ENCODE data around the gene CHCHD6.

CHCHD6 gene

GRCh38 chr3:126867190-126867862, 163.3 kb downstream of the CHCHD6 start:
- Histone ChIP-seq H3K27me3 (ENCODE audit: insufficient read depth, low read length, poor library complexity) (no peaks in the 10 kb centered on the region), H3K9ac (ENCODE audit: low read depth, low read length) (no peak overlapping the region), H3K9me3 (ENCODE audit: insufficient read depth, low read length, severe bottlenecking) (no peaks in the 10 kb centered on the region), H4K20me1 (ENCODE audit: insufficient read depth, low read length) (peaks cover 3% of the 10 kb centered on the region), H2AFZ (ENCODE audit: low read depth, low read length) (no peak overlapping the region), H3K4me2 (ENCODE audit: insufficient read depth, low read length) (no peak overlapping the region), H3K4me1 (ENCODE audit: insufficient read depth, low read length) (no peaks in the 10 kb centered on the region), H3K4me3 (ENCODE audit: low read depth in 1 of 2, low read length in 2 of 2) (no peak overlapping the region), H3K36me3 (ENCODE audit: insufficient read depth, low read length) (0 out of 2 replicates have a peak, but pooled peaks cover 5% of the 10 kb centered on the region), H3K27ac (ENCODE audit: low read length) (no peak overlapping the region), H3K79me2 (ENCODE audit: insufficient read depth, low read length) (no peaks in the 10 kb centered on the region)
- no peak for TF ChIP-seq CTCF (IDR thresholded peaks at IDR 0.05; ENCODE audit: borderline replicate concordance, extremely low read depth, low read length, poor library complexity, severe bottlenecking)
- no peak for TF ChIP-seq EZH2 (IDR thresholded peaks at IDR 0.05; ENCODE audit: borderline replicate concordance, low read depth, low read length, severe bottlenecking)
- DNase-seq (no peak), ATAC-seq (ENCODE audit: insufficient read depth, low read depth) (no peak)

GRCh38 chr3:126867863-126868200, 163.8 kb downstream of the CHCHD6 start:
- H3K9me3 ChIP-seq (ENCODE audit: insufficient read depth, low read length, severe bottlenecking), result no peaks in the 10 kb centered on the region
- H3K4me2 ChIP-seq (ENCODE audit: insufficient read depth, low read length), result no peak overlapping the region
- H3K36me3 ChIP-seq (ENCODE audit: insufficient read depth, low read length), result 0 out of 2 replicates have a peak, but pooled peaks cover 5% of the 10 kb centered on the region
- TF ChIP-seq CTCF (IDR thresholded peaks at IDR 0.05; ENCODE audit: borderline replicate concordance, extremely low read depth, low read length, poor library complexity, severe bottlenecking) (no peak), EZH2 (IDR thresholded peaks at IDR 0.05; ENCODE audit: borderline replicate concordance, low read depth, low read length, severe bottlenecking) (no peak)
- no peaks in the 10 kb centered on the region for H3K4me1 ChIP-seq (ENCODE audit: insufficient read depth, low read length)
- H3K27me3 ChIP-seq (ENCODE audit: insufficient read depth, low read length, poor library complexity), result no peaks in the 10 kb centered on the region
- ATAC-seq (ENCODE audit: insufficient read depth, low read depth), result no peak
- no peak for DNase-seq
- H3K9ac ChIP-seq (ENCODE audit: low read depth, low read length), result no peak overlapping the region
- no peaks in the 10 kb centered on the region for H3K79me2 ChIP-seq (ENCODE audit: insufficient read depth, low read length)
- peaks cover 3% of the 10 kb centered on the region for H4K20me1 ChIP-seq (ENCODE audit: insufficient read depth, low read length)
- H3K27ac ChIP-seq (ENCODE audit: low read length), result no peak overlapping the region
- H2AFZ ChIP-seq (ENCODE audit: low read depth, low read length), result no peak overlapping the region
- H3K4me3 ChIP-seq (ENCODE audit: low read depth in 1 of 2, low read length in 2 of 2), result no peak overlapping the region

GRCh38 chr3:126870608-126871210, 166.7 kb downstream of the CHCHD6 start:
- Histone ChIP-seq H3K9me3 (ENCODE audit: insufficient read depth, low read length, severe bottlenecking) (no peaks in the 10 kb centered on the region), H3K27me3 (ENCODE audit: insufficient read depth, low read length, poor library complexity) (no peaks in the 10 kb centered on the region), H3K4me2 (ENCODE audit: insufficient read depth, low read length) (no peak overlapping the region), H3K27ac (ENCODE audit: low read length) (no peak overlapping the region), H3K4me1 (ENCODE audit: insufficient read depth, low read length) (no peaks in the 10 kb centered on the region), H3K79me2 (ENCODE audit: insufficient read depth, low read length) (no peaks in the 10 kb centered on the region), H3K9ac (ENCODE audit: low read depth, low read length) (no peak overlapping the region), H4K20me1 (ENCODE audit: insufficient read depth, low read length) (peaks cover 7% of the 10 kb centered on the region), H2AFZ (ENCODE audit: low read depth, low read length) (no peak overlapping the region), H3K36me3 (ENCODE audit: insufficient read depth, low read length) (peaks cover 13% of the 10 kb centered on the region; the same call in 1 of the 2 replicates), H3K4me3 (ENCODE audit: low read depth in 1 of 2, low read length in 2 of 2) (no peak overlapping the region)
- TF ChIP-seq EZH2 (IDR thresholded peaks at IDR 0.05; ENCODE audit: borderline replicate concordance, low read depth, low read length, severe bottlenecking) (no peak), CTCF (IDR thresholded peaks at IDR 0.05; ENCODE audit: borderline replicate concordance, extremely low read depth, low read length, poor library complexity, severe bottlenecking) (no peak)
- DNase-seq (no peak), ATAC-seq (ENCODE audit: insufficient read depth, low read depth) (no peak)

Measured in DND-41 (cell line).